T-helper 17 cell (primary cell): ENCODE measurements around the gene EDA. TPM values are rescaled to one million over a fixed set of nuclear protein-coding genes. Genes with fewer than 3 reads are reported as not detected.

Experiments
- ATAC-seq: fragments of 150-1000 bp; cut with Tn5 transposase; 2 replicates; pipeline ENCODE4 v1.10.0; 2021; ENCODE audit warnings: mild to moderate bottlenecking, moderate library complexity
- DNase-seq, 3 donors: peaks; one replicate each; pipeline versions ENCODE4 v3.0.0 to v3.0.0-alpha.2; 2020 to 2021
- H3K9me3 ChIP-seq: one replicate; pipeline ENCODE4 v1.7.0; 2013; ENCODE audit warnings: low read length, mild to moderate bottlenecking; ENCODE audit not compliant: control insufficient read depth, poor library complexity, severe bottlenecking
- H3K27ac Mint-ChIP-seq: one replicate; pipeline ENCODE4 v1.8.0; 2022; ENCODE audit warnings: mild to moderate bottlenecking, moderate library complexity, mixed read lengths
- H3K27me3 Mint-ChIP-seq: one replicate; pipeline ENCODE4 v1.8.0; 2022; ENCODE audit warnings: mixed read lengths
- H3K36me3 Mint-ChIP-seq: one replicate; pipeline ENCODE4 v1.8.0; 2022; ENCODE audit warnings: low read depth, mixed read lengths
- H3K4me1 Mint-ChIP-seq: one replicate; pipeline ENCODE4 v1.8.0; 2022; ENCODE audit warnings: mild to moderate bottlenecking, mixed read lengths
- H3K4me3 Mint-ChIP-seq: one replicate; pipeline ENCODE4 v1.8.0; 2022; ENCODE audit warnings: mild to moderate bottlenecking, moderate library complexity, mixed read lengths
- total RNA-seq, 4 donors: library from RNA in 2 of 4; stranded (reverse) in 2 of 4; gene quantifications; one replicate each; pipeline ENCODE4 v1.2.3 and lab custom pipeline; 2022 to 2026

EDA gene
- total RNA-seq, 2 donors from 2014 or later: 5.9 to 13.6 TPM

- H3K4me3 Mint-ChIP-seq: peak overlapping the region; percentile 53
- H3K27ac Mint-ChIP-seq: no peak overlapping the region
- no peaks in the 10 kb centered on the region for H3K36me3 Mint-ChIP-seq
- H3K27me3 Mint-ChIP-seq: no peaks in the 10 kb centered on the region
- no peaks in the 10 kb centered on the region for H3K9me3 ChIP-seq
- ATAC-seq: no peak
- no peak for DNase-seq
- peaks cover 24% of the 10 kb centered on the region for H3K4me1 Mint-ChIP-seq
Measured at GRCh38 chrX:70026112-70026850, 410.4 kb downstream of the EDA start.

- Mint-ChIP-seq H3K4me1 (peaks cover 24% of the 10 kb centered on the region), H3K4me3 (no peak overlapping the region), H3K27ac (no peak overlapping the region), H3K36me3 (no peaks in the 10 kb centered on the region), H3K27me3 (no peaks in the 10 kb centered on the region)
- no peak for DNase-seq
- ATAC-seq: no peak
- H3K9me3 ChIP-seq: no peaks in the 10 kb centered on the region
Measured at GRCh38 chrX:70026851-70027200, 410.9 kb downstream of the EDA start.

- ATAC-seq (no peak), DNase-seq (no peak)
- Mint-ChIP-seq H3K4me1 (peaks cover 25% of the 10 kb centered on the region), H3K36me3 (no peaks in the 10 kb centered on the region), H3K27ac (no peak overlapping the region), H3K27me3 (no peaks in the 10 kb centered on the region), H3K4me3 (no peak overlapping the region)
- no peaks in the 10 kb centered on the region for H3K9me3 ChIP-seq
Measured at GRCh38 chrX:70029863-70030262, 413.9 kb downstream of the EDA start.

DNA sequence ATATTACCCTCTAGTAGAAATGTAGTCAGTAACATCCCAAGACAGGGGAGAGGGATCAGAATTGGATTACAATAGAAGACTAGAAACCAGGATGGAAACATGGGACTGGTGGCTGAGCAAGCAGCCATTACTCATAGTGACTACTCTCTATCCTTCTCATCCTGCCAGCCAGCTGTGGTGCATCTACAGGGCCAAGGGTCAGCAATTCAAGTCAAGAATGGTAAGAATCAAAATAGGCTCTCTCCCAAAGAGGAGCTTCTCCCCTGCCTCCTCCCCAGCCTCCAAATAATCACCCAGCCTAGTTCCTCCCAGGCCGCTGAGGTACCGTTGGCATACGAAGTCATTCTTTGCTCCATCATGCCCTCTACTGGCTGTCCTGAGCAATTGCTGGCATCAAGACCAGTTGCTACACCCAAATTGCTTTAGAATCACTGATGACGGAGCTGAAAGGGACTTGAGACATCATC, 414.4 kb downstream of the EDA start:
- DNase-seq (peak in 2 of 3 donors; percentile 10 to 28), ATAC-seq (peak; percentile 75)
- peaks cover 25% of the 10 kb centered on the region for H3K4me1 Mint-ChIP-seq
- no peaks in the 10 kb centered on the region for H3K36me3 Mint-ChIP-seq
- no peak overlapping the region for H3K4me3 Mint-ChIP-seq
- H3K27me3 Mint-ChIP-seq: no peaks in the 10 kb centered on the region
- no peaks in the 10 kb centered on the region for H3K9me3 ChIP-seq
- H3K27ac Mint-ChIP-seq: no peak overlapping the region

DNA sequence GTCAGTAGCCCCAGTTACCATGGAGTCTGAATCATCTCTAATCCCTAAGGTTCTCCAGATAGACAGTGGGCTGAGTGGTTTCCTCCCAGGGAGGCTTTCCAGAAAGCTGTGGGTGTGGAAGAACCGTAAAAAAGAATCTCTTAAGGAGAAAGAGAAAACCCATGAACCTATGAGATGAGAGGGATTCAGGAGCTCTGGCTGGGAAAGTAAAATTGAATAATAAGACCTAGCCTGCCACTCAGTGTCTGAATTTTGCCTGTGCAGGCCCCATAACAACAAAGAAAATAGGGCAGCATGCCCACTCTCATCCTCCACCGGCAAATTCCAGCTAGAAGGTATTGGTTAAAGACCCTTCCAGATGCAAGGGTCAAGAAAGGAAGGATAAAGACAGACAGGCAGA, 416.9 kb downstream of the EDA start:
- H3K9me3 ChIP-seq: no peaks in the 10 kb centered on the region
- H3K36me3 Mint-ChIP-seq: no peaks in the 10 kb centered on the region
- DNase-seq (no peak), ATAC-seq (no peak)
- H3K27ac Mint-ChIP-seq: no peak overlapping the region
- H3K4me3 Mint-ChIP-seq: no peak overlapping the region
- H3K4me1 Mint-ChIP-seq: peaks cover 13% of the 10 kb centered on the region
- no peaks in the 10 kb centered on the region for H3K27me3 Mint-ChIP-seq

DNA sequence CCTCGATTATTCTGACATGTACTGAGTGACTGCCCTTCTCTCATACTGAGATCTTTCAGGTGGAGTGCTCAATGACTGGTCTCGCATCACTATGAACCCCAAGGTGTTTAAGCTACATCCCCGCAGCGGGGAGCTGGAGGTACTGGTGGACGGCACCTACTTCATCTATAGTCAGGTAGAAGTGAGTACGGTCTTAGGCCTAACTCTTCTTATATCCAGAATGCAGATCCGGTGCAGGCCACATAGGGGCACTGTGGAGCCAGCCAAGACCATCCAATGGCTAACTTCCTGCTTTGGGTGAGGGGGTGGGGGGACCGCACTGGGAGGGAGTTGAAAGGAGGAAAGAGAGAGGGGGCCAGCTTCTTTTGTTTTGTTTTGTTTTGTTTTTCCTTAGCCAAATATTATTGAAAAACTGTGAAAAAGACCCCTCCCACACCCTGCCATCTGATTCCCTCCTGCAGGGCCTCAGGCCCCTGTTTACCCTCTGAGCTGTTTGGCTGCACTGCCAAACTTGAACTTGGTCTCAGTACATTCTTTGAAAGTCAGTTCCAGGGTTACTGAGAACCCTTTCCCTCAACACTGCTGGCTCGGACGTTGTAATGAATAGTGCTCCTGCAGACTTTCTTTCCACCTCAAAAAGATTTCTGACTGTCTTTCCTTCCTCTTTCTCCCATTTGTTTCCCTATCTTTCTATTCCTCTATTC, 417.6 kb downstream of the EDA start:
- no peak for DNase-seq
- H3K27ac Mint-ChIP-seq: no peak overlapping the region
- H3K4me3 Mint-ChIP-seq: no peak overlapping the region

DNA sequence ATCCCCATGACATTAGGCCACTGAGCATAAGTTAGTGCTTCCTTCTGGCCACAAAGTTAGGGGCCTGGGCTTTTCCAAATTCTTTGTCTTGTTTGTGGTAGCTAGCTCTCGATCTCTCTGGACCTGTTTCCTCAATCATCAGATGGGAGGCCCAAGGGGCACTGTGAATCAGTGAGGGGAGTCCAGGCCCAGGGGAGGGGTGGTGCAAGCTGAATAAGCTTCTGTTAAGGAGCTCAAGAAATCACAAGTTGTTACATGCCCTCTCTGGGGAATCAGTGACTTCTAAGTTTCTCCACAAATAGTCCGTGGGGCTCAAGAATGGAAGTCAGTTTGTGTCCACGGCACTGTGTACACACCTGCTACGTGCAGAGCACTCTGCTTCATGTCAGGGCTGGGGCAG, 418.7 kb downstream of the EDA start:
- Mint-ChIP-seq H3K4me1 (peaks cover 10% of the 10 kb centered on the region), H3K36me3 (no peaks in the 10 kb centered on the region), H3K27ac (no peak overlapping the region), H3K27me3 (no peaks in the 10 kb centered on the region), H3K4me3 (no peak overlapping the region)
- no peaks in the 10 kb centered on the region for H3K9me3 ChIP-seq
- ATAC-seq (no peak), DNase-seq (no peak)

More for the DNA sequence above, 417.6 kb downstream of the EDA start:
- H3K9me3 ChIP-seq: no peaks in the 10 kb centered on the region
- no peaks in the 10 kb centered on the region for H3K36me3 Mint-ChIP-seq
- peaks cover 13% of the 10 kb centered on the region for H3K4me1 Mint-ChIP-seq
- no peaks in the 10 kb centered on the region for H3K27me3 Mint-ChIP-seq
- ATAC-seq: no peak

DNA sequence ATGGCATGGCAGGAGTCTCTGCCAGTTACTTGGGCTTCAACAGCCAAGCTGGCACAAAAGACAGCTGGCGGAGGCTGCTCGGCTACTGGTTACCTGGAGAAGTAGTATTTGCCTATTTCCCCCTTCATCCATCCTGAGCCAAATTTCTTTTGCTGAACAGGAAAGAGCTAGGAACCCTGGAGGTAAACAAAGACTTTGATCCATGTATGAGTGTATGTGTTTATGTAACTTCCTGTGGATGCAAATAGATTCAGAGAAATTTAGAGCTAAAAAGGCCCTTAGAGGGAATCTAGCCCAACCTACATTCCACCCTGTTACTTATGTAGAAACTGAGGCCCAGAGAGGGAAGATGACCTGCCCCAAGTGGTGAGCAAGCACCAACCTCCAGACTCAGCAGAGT, 422.6 kb downstream of the EDA start:
- Mint-ChIP-seq H3K4me3 (no peak overlapping the region), H3K27me3 (no peaks in the 10 kb centered on the region), H3K36me3 (no peaks in the 10 kb centered on the region), H3K4me1 (peaks cover 3% of the 10 kb centered on the region), H3K27ac (no peak overlapping the region)
- ATAC-seq (no peak), DNase-seq (no peak)
- no peaks in the 10 kb centered on the region for H3K9me3 ChIP-seq

- H3K9me3 ChIP-seq: no peaks in the 10 kb centered on the region
- Mint-ChIP-seq H3K4me1 (peaks cover 1% of the 10 kb centered on the region), H3K27me3 (no peaks in the 10 kb centered on the region), H3K36me3 (no peaks in the 10 kb centered on the region), H3K4me3 (no peak overlapping the region), H3K27ac (no peak overlapping the region)
- DNase-seq (no peak), ATAC-seq (no peak)
Measured at GRCh38 chrX:70038951-70039350, 423.0 kb downstream of the EDA start.

DNA sequence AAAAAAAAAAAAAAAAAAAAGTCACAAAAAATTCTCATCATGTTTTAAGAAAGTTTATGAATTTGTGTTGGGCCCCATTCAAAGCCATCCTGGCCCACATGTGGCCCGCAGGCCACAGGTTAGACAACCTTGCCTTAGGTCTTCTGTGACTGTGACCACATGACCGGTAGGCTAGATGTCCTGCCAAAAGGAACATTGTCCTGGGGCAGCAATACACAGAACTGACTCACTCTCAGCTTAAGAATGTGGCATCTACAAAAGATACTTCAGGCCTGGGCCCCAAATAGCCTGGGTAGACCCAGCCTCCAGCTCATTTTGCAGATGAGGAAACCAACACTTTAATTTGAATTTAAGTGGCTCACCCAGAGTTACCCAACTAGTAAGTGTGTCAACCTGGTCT, 423.8 kb downstream of the EDA start:
- DNase-seq: no peak
- no peak overlapping the region for H3K4me3 Mint-ChIP-seq
- no peak overlapping the region for H3K27ac Mint-ChIP-seq
- no peaks in the 10 kb centered on the region for H3K36me3 Mint-ChIP-seq
- ATAC-seq: no peak
- no peaks in the 10 kb centered on the region for H3K27me3 Mint-ChIP-seq
- no peaks in the 10 kb centered on the region for H3K9me3 ChIP-seq
- no peaks in the 10 kb centered on the region for H3K4me1 Mint-ChIP-seq

GRCh38 chrX:70041993-70042392, 426.1 kb downstream of the EDA start:
- Mint-ChIP-seq H3K4me1 (no peaks in the 10 kb centered on the region), H3K36me3 (no peaks in the 10 kb centered on the region), H3K27me3 (no peaks in the 10 kb centered on the region), H3K27ac (no peak overlapping the region), H3K4me3 (no peak overlapping the region)
- DNase-seq: no peak
- H3K9me3 ChIP-seq: no peaks in the 10 kb centered on the region
- no peak for ATAC-seq

DNA sequence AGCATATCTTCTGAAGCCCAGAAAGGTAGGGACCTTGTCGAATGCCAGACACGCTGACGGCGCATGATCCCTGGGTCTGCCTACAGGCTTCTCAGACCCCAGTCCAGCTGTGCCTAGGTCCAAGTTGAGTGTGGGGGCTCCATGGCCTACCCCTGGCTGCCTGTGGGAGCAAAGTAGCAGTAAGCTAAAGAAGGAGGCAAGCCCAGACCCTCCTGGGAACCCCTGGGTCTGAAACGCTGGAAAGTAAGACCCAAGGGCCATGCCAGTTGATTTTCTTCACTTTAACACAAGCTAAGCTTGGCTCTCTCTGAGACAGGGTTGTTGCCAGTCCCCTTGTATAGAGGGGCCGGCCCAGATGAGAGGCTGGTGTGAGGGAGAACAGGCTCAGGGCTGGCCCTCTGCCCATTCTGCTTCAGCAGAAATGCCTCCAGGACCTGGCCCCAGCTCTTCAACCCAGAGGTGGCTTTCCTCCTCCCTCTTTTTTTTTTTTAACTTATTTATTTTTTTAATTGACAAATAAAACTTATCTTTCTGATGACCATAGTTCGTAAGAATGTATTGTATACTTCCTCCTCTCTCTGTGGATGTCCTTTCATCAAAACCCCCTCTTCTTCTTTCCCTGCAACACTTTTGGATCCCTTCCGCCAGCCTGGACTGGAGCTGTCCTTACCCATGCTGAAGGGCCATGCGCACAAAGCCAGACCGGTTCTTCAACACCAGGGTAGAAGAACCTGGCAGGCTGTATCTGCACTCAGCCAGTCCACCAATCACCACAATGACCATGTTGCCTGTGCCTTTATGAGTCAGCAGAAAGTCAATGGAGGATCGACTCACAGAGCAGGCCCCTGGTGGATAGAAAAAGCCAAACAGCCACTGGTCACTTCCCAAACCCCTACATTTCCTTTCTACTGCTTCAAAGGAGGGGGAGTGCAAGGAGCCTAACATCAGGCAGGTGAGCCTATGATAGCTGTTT, 426.8 kb downstream of the EDA start:
- ATAC-seq: no peak
- Mint-ChIP-seq H3K27ac (no peak overlapping the region), H3K36me3 (no peaks in the 10 kb centered on the region), H3K4me3 (no peak overlapping the region), H3K4me1 (no peaks in the 10 kb centered on the region), H3K27me3 (no peaks in the 10 kb centered on the region)
- DNase-seq: no peak
- H3K9me3 ChIP-seq: no peaks in the 10 kb centered on the region

- no peak for DNase-seq
- H3K27ac Mint-ChIP-seq: no peak overlapping the region
- no peak for ATAC-seq
- H3K4me3 Mint-ChIP-seq: no peak overlapping the region
- no peaks in the 10 kb centered on the region for H3K9me3 ChIP-seq
- H3K4me1 Mint-ChIP-seq: no peaks in the 10 kb centered on the region
- no peaks in the 10 kb centered on the region for H3K36me3 Mint-ChIP-seq
- H3K27me3 Mint-ChIP-seq: peaks cover 4% of the 10 kb centered on the region
Measured at GRCh38 chrX:70043685-70044084, 427.8 kb downstream of the EDA start.
